C4-2B (cell line): ENCODE measurements around the gene ASAP2.

Experiments
- CTCF ChIP-seq: fragments of 450-650 bp; conservative IDR thresholded peaks from 2 replicates; pipeline ENCODE4 v1.5.1; 2017; ENCODE audit warnings: mild to moderate bottlenecking
- ZFX ChIP-seq: fragments of 450-650 bp; IDR thresholded peaks from 2 replicates; pipeline ENCODE4 v1.6.1; 2017

- TF ChIP-seq CTCF: no peak
- TF ChIP-seq ZFX: no peak
These were observed 186.5 kb downstream of the ASAP2 start for GRCh38 chr2:9392898-9393765.
